Left lung (tissue), 10 donors: ENCODE results near the gene TDRD5. TPM values are rescaled to one million over a fixed set of nuclear protein-coding genes. Genes with fewer than 3 reads are reported as not detected.

ENCODE experiments used
- ATAC-seq: fragments of 200-7000 bp; cut with Tn5 transposase; one replicate; pipeline ENCODE4 v1.9.1; 2020; ENCODE audit warnings: moderate library complexity
- DNase-seq, 4 donors: peaks; one replicate each; pipeline ENCODE4 v3.0.0-alpha.2; 2013 to 2020
- H3K27ac ChIP-seq, 2 donors: fragments of 200-600 bp; sonication (generic) in 1 of 2; one replicate each; pipeline versions ENCODE4 v1.5.0 to v1.8.0; 2020 to 2021
- H3K27me3 ChIP-seq, 2 donors: fragments of 200-600 bp; sonication (generic) in 1 of 2; one replicate each; pipeline versions ENCODE4 v1.5.0 to v1.8.0; 2020 to 2021
- H3K36me3 ChIP-seq, 2 donors: fragments of 200-600 bp; sonication (generic) in 1 of 2; one replicate each; pipeline versions ENCODE4 v1.5.0 to v1.8.0; 2020 to 2021
- H3K4me1 ChIP-seq, 2 donors: fragments of 200-600 bp; one replicate each; pipeline ENCODE4 v1.8.0; 2021
- H3K4me3 ChIP-seq, 2 donors: fragments of 200-600 bp; sonication (generic) in 1 of 2; one replicate each; pipeline versions ENCODE4 v1.5.0 to v1.8.0; 2020 to 2021; ENCODE audit warnings: mild to moderate bottlenecking in 1 of 2
- H3K9me3 ChIP-seq, 2 donors: fragments of 200-600 bp; sonication (generic) in 1 of 2; one replicate each; pipeline versions ENCODE4 v1.5.0 to v1.8.0; 2020 to 2021
- CTCF ChIP-seq, 2 donors: fragments of 200-600 bp; sonication (generic) in 1 of 2; IDR thresholded peaks; one replicate each; pipeline versions ENCODE4 v1.5.0 to v1.8.0; 2021; ENCODE audit warnings: antibody characterized with exemption in 2 of 2
- intact Hi-C, 2 donors: fragments of 100-400 bp; cut with DNase I; formaldehyde crosslinking; loops; one replicate each; pipeline versions ENCODE4 v1.11.2 to v1.14.2; 2022
- polyA plus RNA-seq, 6 donors: library from polyadenylated mRNA; unstranded; fragments of 120-200 nt; gene quantifications; one replicate each; pipeline ENCODE4 v1.2.1, GENCODE V29; 2013; ENCODE audit not compliant: insufficient read length in 6 of 6
- total RNA-seq, 2 donors: library from RNA; stranded (reverse); fragmentation: NEBNext Ultra II Directional; extraction: Animal tissue kit (Norgen Biotek cat#: 25700); gene quantifications; one replicate each; pipeline ENCODE4 v1.2.1, GENCODE V29; 2021
- donor health status: DM: no; HTN: yes; CAD: no.
- donor health status: DM: no; HTN: no; CAD: no.

The TDRD5 gene
- total and polyA plus RNA-seq, 8 donors = 0.16 to 0.61 (median 0.47) TPM

DNA sequence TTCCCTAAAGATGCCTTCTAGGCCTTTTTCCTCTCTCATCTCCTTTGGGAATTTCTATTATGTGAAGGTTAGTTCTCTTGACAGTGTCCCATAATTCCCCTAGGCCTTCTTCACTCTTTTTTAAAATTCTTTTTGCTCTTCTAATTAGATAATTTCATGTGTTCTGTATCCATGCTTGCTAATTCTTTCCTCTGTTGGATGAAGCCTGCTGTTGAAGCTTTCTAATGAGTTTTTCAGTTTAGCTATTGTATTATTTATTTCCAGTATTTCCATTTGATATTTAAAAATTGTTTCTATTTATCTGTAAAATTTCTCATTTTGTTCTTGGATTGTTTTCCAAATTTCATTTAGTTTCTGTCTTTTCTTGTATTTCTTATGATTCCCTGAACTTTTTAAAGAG is 123.0 kb downstream of the TDRD5 start:
- no peak for TF ChIP-seq CTCF (IDR thresholded peaks at IDR 0.05)
- peaks cover 0 to 61% of the 10 kb centered on the region in 2 donors for H3K9me3 ChIP-seq
- no peak for DNase-seq
- H3K36me3 ChIP-seq = no peaks in the 10 kb centered on the region
- H3K4me1 ChIP-seq = peaks cover 0 to 7% of the 10 kb centered on the region in 2 donors
- H3K4me3 ChIP-seq = no peak overlapping the region
- H3K27ac ChIP-seq = no peak overlapping the region
- intact Hi-C loops = no loop called here
- no peaks in the 10 kb centered on the region for H3K27me3 ChIP-seq
- no peak for ATAC-seq

DNA sequence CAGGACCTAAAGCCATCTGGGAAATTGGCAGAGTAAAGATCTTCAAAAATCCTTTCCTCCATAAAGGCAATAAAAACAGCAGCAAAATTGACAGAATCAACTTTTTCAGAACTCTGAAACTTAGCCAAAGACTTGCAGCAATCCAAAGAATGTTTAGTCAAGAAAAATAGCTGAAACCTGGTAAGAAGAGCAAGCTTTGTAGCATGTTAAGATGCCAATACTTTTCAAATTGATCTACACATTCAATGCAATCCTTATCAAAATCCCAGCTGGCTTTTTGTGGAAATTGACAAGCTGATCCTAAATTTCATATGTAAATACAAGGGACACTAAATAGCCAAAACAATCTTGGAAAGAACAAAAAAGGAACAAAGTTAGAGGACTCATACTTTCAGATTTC is 127.6 kb downstream of the TDRD5 start:
- Histone ChIP-seq H3K4me1 (no peaks in the 10 kb centered on the region), H3K4me3 (no peak overlapping the region), H3K27me3 (no peaks in the 10 kb centered on the region), H3K9me3 (peaks cover 0 to 65% of the 10 kb centered on the region in 2 donors), H3K36me3 (no peaks in the 10 kb centered on the region), H3K27ac (no peak overlapping the region)
- DNase-seq (no peak), ATAC-seq (no peak)
- intact Hi-C loops = no loop called here
- TF ChIP-seq CTCF (IDR thresholded peaks at IDR 0.05) = no peak

DNA sequence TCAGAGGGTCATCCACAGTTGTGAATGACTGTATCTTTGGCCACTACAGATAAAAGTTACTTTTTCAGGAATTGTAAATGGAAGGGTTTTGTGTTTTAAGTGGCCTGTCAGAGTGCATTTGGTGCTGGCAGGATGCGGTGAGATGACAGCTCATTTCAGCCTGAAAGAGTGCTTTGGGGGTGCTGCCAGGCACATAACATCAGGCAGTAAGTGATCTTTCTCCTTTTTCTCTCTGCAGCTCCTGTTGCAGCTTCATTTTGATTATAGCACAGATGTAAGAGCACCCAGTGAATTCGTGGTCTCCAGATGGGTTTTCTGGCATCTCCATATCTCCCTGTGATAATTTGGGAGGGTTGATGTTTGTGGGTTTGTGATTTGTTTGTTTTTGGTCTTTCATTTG is 136.6 kb downstream of the TDRD5 start:
- Histone ChIP-seq H3K9me3 (no peaks in the 10 kb centered on the region), H3K4me1 (no peaks in the 10 kb centered on the region), H3K4me3 (no peak overlapping the region), H3K27me3 (peaks cover 0 to 18% of the 10 kb centered on the region in 2 donors), H3K36me3 (no peaks in the 10 kb centered on the region), H3K27ac (no peak overlapping the region)
- no peak for DNase-seq
- TF ChIP-seq CTCF (IDR thresholded peaks at IDR 0.05) = no peak
- intact Hi-C loops = no loop called here
- ATAC-seq = no peak

GRCh38 chr1:179729881-179730280 is 138.2 kb downstream of the TDRD5 start:
- H3K27me3 ChIP-seq = peaks cover 0 to 18% of the 10 kb centered on the region in 2 donors
- DNase-seq (no peak), ATAC-seq (no peak)
- intact Hi-C loops = no loop called here
- TF ChIP-seq CTCF (IDR thresholded peaks at IDR 0.05) = no peak
- no peaks in the 10 kb centered on the region for H3K9me3 ChIP-seq
- no peaks in the 10 kb centered on the region for H3K4me1 ChIP-seq
- no peaks in the 10 kb centered on the region for H3K36me3 ChIP-seq
- no peak overlapping the region for H3K27ac ChIP-seq
- no peak overlapping the region for H3K4me3 ChIP-seq

DNA sequence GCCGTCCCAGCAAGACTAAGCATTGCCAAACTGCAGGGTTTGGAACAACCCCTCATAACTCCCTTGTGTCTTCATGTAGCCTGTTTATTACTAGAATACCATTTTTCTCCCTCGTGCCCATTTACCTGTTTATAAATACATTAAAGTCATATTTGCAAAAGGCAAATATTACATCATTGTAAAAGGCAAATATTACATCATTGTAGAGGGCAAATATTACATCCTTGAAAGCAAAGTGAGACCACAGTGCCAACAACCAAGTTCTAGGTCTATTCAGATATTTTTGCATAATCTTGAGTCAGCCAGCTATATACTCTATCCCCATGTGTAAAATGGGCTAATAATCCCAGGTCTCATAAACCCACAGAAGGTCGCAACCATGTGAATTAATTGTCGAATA is 140.0 kb downstream of the TDRD5 start:
- no peak for DNase-seq
- Histone ChIP-seq H3K4me3 (no peak overlapping the region), H3K27ac (no peak overlapping the region), H3K27me3 (peaks cover 0 to 18% of the 10 kb centered on the region in 2 donors), H3K9me3 (no peaks in the 10 kb centered on the region), H3K36me3 (no peaks in the 10 kb centered on the region), H3K4me1 (no peaks in the 10 kb centered on the region)
- ATAC-seq = no peak
- no peak for TF ChIP-seq CTCF (IDR thresholded peaks at IDR 0.05)
- intact Hi-C loops = no loop called here

Other genes with a start within 250 kb of the TDRD5 start
- gene AXDND1, start 225.9 kb upstream of the TDRD5 start, total RNA-seq = under 1 TPM in 1 of 2 donors, not detected in 1; 0.58 TPM
- gene AXDND1, start 225.9 kb upstream of the TDRD5 start, polyA plus RNA-seq = under 1 TPM; 0.37 to 0.86 (median 0.70) TPM
- gene NPHS2, start 15.9 kb upstream of the TDRD5 start, total RNA-seq = not detected
- gene NPHS2, start 15.9 kb upstream of the TDRD5 start, polyA plus RNA-seq = 1 to 10 TPM in 2 of 6 donors, under 1 TPM in 3, not detected in 1; 0.52 to 3.3 (median 0.87) TPM
- not detected for gene FAM163A, start 151.5 kb downstream of the TDRD5 start, total RNA-seq
- under 1 TPM; 0.06 to 0.27 (median 0.12) TPM for gene FAM163A, start 151.5 kb downstream of the TDRD5 start, polyA plus RNA-seq